NCI-H748 treated with DMSO at 0.1 percent for 48 hours (cell line): ENCODE results near the gene VPS13D.

Experiments
- DNase-seq: peaks from one replicate; lab custom pipeline; 2025; lab: John Stamatoyannopoulos, UW

Gene VPS13D

DNA sequence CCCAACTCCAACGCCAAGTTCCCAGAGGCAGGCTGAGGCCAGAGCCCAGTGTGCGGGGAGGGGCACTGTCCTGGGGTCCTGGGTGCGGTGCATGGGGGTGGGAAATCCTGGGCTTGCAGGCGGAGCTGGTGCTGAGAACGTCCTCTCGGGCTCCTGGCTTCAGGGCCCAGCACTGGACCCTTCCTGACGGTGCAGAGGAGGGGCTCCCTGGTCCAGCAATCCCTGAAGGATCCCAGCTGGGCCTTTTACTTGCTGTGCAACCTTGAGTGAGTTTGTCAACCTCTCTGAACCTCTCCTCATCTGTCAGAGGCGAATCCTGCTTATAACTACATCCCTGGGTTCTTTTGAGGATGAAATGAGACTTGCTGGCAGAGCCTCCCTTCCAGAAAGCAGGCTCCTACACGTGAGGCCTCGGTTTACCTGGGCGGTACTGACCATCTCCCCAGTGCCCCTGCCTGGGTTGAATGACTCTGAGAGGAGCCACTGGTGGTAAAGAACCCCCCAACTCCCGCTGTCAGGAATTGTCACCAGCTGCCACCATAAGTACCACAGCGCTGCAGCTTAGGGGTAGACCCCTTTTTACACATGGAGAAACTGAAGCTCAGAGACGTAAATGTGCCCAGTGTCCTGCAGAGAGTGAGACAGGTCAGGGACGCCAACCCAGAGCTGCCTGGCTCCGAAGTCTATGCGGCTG lies 310.9 kb downstream of the VPS13D start:
- no peak for DNase-seq

DNA sequence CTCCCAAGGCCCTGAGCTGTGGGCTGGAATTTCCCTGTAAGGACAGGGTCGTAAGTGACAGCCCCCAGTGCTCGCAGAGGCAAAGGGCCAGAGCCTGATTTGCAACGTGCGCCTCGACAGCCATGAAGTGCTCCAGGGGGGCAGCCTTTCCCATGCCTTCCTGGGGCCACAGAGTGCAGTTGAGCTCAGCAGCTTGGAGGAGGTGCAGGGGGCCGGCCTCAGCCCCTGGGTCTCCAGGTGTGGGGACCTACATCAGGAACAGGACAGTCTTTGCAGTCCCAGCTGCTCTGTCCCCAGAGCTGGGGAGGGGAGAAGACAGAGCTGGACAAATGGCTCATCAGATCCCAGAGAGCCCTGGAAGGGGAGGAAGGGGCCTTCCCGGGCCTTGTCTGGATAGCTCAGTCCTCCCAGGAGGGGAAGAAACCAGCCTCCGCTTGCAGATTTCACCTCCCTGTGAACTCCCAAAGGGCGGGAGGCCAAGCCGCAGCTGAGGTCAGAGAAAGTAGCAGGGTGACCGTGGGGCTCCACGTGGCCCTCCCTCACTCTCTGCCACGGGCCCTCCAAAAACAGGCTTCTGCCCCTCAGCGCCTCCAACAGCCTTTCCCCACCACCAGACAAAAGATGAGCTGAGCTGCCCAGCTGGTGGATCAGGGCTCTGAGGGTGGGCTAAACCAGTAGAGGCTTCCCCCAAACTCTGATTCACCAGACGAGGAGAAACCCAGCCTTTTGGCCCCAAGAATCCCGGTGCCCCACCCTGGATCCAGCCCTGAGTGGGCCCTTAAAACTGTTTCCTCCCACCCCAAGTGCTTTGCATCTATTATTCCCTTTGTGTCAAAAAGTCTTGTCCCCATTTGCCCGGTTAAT lies 311.7 kb downstream of the VPS13D start:
- no peak for DNase-seq

DNA sequence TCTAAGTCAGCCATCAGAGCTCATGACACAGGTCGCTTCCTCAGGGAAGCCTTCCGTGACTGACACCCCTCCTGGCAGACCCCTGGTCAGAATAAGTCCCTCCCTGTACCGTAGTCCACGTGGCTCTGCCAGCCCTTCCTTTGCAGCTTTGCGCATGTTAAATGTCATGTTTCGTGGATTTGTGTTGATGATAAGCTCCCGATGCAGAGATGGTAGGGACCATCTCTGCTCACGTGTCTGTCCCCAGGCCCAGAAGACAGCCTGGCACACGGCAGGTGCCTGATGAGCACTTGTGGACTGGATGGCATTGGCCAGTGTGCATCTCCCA lies 312.3 kb downstream of the VPS13D start:
- DNase-seq, result no peak

DNA sequence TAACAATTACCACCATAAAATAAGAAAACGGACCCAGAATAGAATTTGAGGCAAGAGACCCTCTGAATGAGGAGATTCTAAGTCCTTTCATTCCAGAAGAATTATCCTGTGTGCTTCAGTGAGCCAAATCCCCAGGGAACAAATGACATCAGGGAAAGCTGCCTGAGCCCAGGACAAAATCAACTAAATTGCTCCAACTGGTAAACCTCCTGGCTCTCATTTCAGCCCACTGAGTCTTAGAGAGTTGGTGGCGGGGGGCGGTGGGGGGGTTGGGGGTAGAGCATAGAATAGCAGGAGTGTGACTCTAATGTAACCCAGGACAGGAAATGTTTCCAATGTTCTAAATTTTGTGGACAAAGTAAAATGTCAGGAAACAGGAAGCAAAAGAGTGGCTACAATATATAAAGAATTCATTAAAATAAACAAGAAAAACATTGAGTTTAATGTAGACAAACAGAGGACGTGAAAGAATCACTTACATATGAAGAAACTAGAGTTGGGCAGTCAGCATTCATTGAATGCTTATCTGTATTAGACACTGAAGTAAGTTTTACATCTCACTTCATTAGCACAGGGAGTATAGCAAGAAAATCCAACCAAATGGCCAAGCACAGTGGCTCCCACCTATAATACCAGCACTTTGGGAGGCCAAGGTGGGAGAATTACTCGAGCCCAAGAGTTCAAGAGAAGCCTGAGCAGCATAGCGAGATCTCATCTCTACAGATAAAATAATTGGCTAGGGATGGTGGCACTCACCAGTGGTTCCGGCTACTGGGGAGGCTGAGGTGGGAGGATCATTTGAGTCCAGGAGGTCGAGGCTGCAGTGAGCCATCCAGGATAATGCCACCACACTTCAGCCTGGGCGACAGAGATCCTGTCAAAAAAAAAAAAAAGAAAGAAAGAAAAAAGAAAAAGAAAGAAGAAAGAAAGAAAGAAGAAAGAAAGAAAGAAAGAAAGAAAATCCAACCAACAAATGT lies 313.1 kb downstream of the VPS13D start:
- DNase-seq, result no peak

DNA sequence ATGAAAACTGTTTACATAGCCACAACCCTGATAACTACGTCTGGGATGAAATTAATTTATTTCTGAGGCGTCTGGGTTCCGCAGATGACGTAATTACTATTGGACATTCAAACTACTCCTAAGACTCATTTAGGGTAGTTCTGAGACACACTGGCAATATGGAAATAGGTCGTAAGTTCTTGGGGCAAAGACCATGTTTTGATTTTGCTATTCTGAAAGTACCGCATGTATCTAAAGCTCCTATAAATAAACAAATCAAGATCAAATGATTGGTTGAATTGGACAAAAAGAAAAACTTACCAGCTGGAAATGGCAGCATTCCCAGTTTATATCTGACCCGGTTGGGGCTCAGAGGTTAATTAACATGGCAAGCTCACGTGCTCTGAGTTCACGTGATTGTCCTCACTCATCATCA lies 313.9 kb downstream of the VPS13D start:
- DNase-seq, result no peak

DNA sequence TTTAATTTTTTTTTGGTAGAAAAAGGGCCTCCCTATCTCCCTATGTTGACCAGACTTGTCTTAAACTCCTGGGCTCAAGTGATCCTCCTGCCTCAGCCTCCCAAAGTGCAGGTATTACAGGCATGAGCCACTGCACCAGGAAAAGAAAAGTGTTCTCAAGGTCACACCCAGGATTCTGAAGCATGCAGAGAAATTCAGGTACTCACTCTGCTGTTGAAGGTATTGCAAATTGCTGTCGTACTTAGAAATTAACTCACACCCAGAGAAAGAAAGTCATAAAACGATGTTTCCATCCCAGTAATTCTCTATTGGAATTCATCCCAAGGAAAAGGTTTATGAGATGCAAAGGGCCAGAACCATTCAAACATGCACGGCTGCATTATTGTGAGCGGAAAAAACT lies 314.5 kb downstream of the VPS13D start:
- no peak for DNase-seq

DNA sequence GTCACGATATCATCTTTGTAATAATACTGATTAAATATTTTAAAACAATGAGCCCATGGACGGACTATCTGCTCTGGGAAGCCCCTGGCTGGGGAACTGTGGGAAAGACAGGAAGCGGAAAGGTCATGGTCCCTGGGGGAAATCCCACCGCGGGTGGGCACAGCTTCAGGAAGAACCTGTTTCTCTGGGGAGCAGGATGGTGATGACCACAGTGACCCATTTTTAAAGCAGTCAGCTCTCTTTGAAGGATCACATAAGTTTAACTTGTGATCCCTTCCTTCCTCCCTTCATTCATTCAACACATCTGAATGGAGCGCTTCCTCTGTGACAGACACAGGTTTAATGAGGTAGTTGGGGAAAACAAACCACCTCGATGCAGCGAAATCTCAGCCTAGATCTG lies 315.2 kb downstream of the VPS13D start:
- DNase-seq, result no peak

DNA sequence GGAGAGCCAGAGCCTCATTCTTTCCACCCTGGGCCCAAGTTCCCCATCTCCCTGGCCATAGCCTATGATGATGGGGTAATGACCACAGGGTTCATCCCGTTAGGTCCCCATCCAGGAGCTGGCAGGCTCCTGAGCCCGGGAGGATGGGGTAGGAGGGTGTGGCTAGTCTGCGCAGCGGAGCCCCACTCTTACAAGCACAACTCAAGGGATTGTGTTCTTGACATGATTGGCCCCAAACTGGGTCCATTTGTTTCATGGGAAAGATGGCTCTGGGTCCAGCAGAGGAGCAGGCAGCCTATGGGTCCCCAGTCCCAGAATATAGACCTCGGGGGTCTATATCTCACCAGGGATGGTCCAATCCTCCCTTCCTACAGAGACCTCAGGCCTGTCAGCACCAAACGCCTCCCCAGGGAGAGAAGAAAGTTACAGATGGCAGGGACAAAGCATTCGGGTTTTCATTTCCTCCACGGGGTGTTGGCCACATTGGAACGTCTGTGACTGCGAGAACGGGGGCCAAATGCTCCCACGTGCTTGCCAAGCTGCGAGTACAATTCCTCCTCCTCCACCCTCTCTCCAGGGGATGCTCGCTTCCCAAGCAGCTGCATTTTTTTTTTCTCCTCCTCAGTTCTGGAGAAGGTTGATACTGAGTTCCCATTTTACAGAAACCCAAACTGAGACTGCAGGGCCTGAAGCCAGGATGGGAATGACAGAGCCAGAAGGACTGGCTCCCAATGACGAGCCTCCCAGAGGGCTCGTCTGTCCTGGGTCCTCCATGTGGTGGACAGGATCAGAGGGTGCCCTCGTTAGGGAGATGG lies 317.1 kb downstream of the VPS13D start:
- no peak for DNase-seq

DNA sequence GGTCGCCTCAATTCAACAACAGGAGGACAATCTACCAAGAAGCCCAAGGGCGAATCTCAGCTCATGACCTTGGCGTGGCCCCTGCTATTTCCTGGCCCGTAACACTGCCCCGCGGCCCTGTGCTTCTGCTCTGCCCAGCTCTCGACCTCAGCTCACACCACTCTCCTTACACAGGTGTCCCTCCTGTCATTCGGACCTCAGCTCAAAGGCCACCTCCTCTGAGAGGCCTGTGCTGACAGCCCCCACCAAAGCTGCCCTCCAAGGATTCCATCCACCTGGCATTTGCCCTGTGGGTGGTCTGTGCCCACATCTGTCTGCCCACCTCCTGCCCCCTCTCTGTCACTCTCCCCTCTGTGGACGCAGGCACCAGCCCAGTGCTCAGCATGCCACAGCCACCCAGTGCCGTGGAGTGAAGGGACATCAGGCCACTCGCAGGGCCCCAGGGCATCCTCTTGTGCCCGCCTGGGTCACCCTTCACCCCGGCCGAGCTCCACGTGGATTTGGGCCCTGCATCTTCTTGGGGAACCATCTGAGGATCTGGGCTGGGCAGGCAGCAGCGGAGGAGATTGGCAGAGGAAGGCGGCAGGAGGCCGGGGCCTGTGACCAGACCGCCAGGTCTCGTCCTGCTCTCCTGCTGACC lies 317.9 kb downstream of the VPS13D start:
- DNase-seq, result no peak

DNA sequence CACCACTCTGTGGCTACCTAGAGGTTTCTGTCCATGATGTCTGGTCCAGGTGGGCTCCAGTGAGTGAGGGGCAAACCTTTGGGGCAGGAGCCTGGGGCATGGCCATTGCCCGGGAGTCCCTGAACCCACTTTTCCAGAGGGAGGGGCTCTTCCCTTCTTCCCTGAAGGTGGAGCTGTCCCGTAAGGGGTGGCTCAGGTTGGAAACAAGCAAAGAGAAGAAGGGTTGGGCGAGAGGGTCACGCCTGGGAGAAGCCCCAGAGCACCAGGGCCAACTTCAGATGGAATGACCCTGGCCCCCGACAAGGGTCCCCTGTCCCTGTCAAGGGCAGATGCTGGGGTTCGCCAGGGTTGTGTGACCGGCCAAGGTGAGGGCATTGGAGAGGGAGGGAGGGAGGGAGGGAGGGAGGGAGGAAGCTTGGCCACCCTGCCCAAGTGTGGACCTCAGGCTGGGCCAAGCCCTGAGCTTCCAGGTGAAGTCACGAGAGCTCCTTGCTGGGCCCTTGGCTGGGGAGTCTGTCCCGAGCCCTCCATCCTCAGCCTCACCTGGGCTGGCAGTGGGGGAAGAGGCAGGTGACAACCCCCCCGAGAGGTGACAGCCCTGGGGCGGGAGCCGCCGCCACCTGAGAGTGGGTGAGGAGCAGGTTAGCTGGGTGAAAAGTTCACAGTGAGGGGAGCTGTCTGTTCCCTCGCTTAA lies 318.6 kb downstream of the VPS13D start:
- no peak for DNase-seq

DNA sequence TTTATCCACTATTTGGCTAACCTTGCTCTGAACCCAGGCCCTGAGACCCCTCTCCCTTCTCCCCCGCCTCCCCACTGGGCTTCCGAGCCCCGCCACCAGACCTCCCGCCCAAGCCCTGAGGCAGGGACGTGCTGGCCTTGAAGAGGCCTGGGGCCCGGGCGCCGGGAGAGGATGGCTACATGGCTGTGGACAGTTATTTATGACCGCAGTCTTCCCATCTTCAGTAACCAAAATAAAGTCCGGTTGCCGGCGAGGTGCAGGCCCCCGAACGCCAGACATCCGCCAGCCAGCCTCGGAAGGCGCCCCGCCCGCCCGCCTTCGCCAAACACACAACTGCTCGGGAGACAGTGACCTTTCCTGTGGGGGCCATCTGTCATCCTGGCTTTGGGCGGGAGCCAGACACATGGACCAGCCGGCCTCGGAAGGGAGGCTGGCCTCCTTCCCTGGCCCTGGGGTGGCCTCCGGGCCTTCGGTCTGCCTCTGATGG lies 319.2 kb downstream of the VPS13D start:
- DNase-seq, result no peak

DNA sequence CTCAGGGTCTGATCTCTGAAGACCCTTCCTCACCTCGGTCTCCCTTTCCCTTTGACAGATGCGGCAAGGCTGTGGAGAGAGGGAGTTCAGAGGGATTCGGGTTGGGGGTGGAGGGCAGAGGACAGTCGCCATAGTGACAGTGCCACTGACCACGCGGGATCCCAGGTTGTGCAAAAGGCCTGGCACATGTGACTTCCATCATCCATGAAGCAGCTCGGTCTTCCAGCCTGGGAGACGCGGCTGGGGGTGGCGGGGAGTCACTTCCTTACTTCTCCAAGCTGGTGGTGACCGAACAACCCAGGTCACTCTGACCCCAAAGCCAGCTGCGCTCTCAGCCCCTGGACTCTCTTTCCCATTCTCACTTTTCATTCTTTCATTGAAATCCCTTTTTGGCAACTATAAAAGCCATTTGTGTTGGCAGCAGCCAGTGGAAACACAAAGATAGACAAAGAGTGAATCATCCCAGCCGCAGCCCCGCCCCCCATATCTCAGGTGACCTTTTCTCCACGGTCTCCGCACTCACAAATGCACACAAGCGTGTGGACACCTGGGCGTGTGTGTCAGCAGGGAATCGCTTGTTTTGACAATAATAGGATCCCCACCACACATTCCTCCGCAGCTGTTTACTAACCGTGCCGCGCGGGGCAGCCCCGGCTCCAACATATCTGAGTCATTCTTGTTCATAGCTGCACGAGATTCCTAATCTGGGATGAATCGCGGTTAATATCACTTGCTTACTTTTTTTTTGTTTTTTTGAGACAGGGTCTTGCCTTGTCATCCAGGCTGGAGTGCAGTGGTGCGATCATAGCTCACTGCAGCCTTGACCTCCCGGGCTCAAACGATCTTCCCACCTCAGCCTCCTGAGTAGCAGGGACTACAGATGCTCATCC lies 319.9 kb downstream of the VPS13D start:
- peak; percentile 17 for DNase-seq

DNA sequence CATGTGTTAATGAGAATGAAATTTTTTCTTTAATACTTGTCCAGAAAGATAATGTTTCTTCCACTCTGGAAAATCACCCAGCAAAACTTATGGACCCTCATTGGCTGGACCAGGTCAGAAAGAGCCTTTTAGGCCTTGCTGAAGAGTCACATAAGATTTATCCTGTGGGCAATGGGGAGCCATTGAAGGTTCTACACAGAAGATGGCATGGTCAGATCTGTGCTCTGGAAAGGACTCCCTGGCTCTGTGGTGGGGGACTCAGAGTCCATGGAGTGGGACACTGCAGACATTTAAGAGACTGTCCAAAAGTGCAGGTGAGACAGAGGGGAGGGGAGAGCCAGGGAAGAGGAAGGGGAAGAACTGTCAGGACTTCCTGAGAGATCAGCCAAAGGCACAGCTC lies 321.8 kb downstream of the VPS13D start:
- no peak for DNase-seq

DNA sequence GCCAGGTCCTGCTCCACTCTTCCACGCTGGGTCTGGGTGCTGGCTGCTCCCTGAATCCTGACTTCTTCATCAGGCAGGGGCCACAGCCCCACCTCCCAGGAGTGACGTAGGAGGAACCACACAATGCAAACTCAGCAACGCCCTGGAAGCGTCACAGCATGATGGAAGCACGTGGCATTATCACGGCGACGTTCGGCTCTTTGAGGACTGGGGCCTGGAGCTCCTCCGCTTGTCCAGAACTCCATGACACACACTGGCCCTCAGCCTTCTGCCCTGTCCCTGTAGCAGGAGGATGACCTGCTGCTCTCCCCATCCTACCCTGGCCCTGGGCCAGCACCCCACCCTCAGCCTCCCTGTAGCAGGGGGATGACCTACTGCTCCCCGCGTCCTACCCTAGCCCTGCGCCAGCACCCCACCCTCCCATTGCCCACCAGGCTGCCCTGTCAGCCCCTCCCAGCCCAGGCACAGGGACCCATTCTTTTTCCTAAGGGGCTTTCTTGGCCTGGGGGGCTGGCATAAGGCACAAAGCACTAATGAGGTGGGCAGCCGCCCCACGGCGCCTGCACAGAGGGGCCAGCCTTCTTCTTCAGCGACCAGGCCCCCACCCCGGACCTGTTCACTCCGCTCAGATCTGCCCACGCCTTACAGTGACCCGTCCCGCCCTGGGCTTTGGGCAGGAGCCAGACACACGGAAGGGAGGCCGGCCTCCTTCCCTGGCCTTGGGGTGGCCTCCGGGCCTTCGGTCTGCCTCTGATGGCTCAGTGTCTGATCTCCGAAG lies 322.5 kb downstream of the VPS13D start:
- DNase-seq, result no peak

DNA sequence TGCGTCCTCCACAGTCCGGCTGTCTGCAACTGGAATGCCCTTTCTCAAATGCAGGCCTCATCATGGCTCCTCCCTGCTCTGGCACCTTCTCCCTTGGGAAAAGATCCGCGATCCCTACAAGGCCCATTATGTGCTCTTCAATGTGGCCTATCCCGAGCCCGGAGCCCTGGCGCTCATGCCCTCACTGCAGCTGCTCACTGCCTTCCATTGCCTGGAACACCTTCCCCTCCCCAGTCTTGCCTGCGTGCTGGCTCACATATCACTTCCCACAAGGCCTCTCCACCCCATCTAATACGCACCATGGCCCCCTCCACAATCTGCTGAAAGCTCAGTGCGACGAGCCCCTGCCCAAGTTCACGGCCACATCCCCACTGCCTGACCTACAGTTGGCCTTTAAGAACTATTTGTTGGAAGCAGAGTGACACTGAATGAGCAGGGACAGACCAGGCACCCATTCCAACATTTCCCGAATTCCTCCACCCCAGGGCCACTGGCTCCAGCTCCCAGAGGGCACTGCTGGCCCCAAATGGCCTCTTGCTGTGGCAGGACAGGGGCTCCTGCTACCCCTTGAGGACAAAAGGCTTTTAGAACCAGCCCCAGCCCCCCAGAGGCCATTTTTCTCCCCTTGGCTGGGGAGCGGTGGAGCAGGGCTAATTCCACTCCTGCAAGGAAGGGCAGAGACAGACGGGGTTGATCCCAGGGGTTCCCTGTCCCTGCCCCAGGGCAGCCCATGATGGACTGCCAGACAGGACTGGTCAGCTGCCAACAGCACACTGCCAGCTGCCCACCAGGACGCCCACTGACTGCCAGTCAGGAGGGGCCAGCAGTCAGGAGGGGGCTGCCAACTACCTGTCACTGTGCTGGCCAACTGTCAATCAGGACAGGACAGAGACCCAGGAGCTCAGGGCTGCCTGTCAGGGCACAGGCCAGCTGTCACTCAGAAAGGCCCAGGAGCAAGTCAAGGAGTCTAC lies 323.4 kb downstream of the VPS13D start:
- DNase-seq, result no peak

DNA sequence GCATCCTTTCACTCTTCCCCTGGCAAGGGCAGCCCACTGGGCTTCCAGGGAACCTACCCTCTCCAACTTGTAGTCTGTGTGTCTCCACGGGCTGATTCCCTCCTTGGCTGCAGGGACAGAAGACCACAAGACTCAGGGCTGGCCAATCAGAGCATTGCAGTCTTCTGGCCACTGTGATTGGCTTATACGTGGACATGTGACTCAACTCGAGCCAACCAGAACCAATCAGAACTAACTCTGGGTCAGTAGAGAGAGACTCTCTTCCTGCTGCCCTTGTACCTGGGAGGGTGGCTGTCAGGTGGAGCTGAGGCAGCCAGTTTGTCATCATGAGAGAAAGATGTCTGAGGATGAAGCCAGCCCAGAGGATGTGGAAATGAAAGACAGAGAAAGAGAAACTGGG lies 324.1 kb downstream of the VPS13D start:
- DNase-seq, result no peak
